SIG-M5 (cell line): ENCODE data around the gene CHST5.

ENCODE experiments used
- DNase-seq: peaks from one replicate; lab custom pipeline; 2025; lab: John Stamatoyannopoulos, UW

Gene CHST5

DNA sequence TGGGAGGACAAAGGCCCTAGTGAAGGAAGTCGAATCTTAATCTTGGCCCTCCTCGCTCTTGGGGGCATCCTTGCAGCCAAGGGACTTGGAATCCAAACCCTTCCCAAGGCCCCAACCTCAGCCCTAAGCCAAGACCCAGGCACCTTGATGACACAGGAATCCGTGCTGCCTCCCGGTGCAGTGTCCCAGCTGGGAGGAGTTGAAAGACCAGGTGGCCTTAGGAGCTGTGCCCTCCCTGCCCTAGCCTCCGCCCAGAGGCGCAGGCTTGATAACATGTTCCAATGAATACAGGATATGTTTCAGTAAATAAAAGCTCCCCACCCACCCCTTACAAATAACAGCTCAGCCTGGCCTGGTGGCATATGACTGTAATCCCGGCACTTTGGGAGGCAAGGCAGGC lies at the start of gene CHST5:
CHST5 (minus strand) TSS at position 208 of the 400 bp plus-strand sequence. CDS start 5,724 bp downstream, outside the sequence.
- DNase-seq: no peak

DNA sequence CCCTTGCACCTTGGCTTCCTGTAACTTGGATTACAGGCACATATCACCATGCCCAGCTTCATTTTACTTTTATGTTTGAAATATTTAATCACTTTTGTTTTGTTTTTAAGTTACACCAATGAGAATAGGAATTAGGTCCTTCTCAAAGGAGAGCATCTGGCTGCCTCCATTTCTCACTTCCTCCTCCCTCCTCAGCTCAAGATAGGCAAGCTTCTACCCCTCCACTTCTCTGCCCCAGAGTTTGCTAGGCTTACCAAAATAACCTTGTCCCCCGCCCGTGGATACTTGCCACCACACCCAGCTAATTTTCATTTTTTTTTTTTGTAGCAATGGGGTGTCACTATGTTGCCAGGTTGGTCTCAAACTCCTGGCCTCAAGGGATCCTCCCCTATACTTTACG lies 48.2 kb upstream of the CHST5 start:
- no peak for DNase-seq

DNA sequence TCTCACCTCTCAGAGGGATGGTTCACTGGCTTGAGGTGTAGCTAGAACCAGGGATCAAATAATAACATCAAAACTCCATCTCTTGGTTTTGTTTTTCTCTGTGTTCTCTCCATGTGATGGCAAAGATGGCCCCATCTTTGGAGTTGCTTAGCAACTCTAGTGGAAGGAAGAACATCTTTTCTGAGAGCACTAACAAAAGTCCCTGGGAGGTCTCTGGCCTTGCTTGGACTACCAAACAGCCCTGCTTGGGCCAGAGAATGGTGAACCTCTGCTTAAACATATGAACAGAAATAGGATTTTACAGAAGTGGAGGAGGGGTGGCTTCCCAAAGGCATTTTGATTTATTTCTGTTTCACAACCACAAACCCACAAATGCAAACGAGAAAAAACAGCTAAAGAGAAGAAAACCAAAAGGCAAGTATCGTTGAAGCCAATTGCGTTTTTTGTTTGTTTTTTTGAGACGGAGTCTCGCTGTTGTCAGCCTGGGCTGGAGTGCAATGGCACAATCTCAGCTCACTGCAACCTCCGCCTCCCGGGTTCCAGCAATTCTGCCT lies 43.5 kb upstream of the CHST5 start:
- DNase-seq: no peak

DNA sequence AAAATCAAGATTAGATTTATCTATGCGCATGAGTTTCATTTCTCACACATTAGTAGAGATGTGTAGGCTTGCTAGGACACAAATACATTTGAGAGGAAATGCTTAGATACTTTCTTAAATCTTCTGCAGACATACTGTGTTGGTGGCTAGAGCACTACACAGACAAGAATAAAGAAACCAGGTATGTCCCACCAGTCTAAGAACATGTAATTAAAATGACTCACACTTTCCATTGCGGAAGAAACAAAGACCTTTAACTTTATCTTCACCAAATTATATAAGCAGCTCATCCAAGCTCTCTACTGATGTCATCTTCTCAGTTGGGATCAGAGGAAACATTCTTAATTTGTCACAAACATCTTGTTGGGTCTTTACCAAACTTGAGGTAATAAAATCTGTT lies 42.8 kb upstream of the CHST5 start:
- DNase-seq: no peak

DNA sequence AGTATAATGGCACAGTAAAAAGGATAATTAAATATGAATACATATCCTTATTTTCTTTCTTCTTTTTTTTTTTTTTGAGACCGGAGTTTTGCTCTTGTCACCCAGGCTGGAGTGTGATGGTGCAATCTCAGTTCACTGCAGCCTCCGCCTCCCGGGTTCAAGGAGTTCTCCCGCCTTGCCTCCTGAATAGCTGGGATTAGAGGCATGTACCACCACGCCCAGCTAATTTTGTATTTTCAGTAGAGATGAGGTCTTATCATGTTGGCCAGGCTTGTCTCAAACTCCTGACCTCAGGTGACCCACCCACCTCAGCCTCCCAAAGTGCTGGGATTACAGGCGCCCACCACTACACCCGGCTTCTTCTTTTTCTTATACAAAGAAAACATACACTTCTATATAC lies 42.3 kb upstream of the CHST5 start:
- no peak for DNase-seq

DNA sequence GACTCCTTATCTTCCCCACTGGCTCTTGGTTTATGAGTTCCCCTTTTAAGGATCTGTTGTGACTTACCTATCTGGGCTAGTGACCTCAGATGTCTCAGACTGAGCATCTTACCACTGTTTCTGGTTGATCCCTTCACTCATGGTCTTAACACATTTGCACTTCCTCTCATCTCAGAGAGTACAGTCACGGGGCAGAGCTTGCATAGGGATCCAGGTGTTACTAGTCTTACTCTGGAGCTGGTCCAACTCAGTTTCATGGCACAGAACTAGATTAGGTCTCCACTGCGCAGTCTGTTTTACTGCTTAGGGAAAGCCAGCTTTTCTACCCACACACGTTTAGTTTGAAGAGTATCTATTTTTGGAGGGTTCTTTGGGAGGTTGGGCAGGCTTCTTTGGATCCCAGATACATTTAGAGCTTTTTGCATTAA lies 40.5 kb upstream of the CHST5 start:
- no peak for DNase-seq

DNA sequence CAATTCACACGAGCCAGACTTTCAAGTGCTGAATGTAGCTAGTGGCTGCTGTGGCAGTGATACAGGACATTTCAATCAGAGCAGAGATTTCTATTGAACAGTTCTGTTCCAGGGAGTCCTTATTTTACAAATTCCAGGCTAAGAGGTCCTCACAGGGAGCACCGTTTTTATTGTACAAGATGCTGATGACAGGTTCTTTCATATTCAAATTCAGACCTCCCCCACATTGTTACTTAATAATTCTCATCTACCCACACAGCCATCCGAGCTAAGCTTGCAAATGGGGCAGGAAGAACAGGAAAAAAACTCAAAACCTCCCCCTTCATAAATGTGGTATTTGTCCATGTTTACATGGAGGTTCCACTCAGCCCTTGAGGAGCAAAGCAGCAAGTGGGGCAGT lies 40.0 kb upstream of the CHST5 start:
- no peak for DNase-seq

DNA sequence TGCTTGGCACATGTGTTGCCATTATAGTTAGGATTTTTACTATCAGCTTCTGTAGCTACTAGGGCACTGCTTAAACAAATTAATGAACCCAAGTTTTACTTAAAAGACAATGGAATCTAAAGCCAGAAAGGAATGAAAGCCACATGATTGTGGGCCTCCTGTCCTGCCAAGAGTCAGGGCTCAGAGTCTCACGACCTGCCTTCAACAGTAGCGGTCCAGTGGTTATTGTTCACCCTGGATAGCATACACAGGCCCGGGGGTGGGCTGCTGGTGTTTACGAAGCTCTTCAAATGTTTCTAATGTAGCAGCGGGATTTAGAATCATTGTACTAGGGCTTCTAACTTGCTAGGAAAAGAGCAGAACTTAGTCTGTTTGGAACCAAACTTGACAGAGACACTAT lies 38.0 kb upstream of the CHST5 start:
- DNase-seq: no peak

DNA sequence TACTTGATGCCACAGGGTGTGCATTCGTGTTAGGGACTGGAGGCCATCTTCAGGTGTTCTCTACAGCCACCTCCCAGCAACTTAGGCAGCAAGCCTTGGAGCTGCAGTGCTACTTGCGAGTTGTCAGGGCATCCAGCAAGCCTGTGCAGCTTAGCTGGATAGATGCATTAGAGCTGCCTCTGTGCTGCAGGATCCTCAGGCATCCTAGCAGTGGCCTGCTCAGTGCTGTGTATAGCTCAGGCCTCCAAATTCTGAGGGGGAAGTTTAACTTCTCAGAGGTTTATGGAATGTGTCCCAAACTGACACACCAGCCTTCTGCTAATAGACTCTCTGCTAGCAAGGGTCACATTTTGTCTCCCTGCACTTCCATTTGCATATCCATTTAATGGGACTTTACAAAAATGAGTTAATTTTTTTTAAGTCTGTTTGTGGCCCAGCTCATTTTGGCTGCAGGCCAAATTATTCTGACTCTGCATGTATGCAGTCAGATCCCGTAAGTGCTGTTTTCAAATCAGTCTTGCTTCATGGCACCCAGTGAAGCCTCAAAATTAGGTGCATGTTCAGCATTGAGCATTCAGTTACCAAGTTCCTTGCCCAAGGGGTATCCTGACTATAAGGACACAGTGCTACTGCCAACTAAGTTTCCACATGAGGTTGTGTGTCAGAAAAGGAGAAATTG lies 37.1 kb upstream of the CHST5 start:
- no peak for DNase-seq

DNA sequence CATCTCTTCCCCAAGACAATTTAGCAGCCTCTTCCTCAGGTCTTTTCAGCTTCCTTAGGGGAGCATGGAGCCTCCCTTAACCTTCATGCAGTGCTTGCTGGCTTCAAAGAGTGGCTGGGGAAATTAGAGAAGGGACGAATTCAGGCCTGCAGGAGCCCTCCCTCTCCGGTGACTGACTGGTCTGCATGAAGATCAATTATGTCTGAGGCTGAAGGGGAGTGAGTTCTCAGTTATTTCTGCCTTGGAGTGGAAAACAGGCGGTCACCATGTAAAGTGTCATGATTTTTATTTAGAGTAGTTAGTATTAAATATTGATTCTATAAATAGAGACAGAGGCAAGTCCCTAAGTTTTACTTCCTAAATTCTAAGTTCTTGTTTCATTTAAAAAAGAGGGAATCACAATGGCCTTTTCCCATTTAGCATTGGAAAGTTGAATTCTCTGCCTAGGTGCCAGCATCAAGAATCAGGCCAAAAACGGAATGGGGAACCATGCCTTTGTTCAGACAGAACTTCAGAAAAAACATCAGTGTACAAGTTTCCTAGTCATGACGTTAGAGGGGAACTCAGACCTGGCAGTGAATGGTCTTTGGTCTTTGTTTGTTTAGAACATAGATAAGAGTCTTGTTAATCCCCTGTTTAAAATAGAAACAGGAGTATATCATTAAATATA lies 34.6 kb upstream of the CHST5 start:
- DNase-seq: no peak

DNA sequence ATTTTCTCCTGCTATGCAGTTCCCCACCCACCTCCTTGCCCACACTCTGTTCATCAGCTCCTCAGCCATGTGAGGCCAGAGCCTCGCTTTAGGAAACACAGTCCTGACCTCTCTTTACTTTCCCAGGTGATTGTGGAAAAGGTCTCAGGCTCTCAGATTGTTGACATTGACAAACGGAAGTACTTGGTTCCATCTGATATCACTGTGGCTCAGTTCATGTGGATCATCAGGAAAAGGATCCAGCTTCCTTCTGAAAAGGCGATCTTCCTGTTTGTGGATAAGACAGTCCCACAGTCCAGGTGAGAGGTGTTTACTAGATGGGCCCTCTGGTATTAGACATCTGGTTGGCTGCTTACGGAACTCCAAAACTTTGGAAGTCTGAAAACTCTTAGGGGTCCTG lies 32.0 kb upstream of the CHST5 start:
- no peak for DNase-seq

DNA sequence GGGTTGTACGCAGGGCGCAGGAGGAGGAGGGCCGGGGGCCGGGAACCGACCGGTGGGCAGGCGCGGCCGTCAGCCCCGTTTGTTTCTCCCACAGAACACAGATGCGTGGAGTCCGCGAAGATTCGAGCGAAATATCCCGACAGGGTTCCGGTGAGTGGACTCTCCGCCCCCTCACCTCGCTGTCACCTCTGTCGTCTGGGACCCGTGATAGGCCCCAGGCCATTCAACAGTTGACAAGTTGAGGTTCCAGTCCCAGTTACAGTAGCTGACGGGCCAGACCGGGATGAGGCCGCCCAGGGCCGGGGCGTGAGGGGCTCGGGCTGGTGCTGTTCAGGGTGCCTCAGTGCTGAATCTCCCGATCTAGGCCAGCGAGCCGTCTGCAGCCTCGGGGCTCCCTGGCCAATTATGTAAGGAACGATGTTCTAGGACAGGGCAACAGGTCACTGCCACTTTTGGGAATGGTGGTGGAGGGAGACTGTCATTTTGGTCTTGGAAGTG lies 30.9 kb upstream of the CHST5 start:
- DNase-seq: no peak

DNA sequence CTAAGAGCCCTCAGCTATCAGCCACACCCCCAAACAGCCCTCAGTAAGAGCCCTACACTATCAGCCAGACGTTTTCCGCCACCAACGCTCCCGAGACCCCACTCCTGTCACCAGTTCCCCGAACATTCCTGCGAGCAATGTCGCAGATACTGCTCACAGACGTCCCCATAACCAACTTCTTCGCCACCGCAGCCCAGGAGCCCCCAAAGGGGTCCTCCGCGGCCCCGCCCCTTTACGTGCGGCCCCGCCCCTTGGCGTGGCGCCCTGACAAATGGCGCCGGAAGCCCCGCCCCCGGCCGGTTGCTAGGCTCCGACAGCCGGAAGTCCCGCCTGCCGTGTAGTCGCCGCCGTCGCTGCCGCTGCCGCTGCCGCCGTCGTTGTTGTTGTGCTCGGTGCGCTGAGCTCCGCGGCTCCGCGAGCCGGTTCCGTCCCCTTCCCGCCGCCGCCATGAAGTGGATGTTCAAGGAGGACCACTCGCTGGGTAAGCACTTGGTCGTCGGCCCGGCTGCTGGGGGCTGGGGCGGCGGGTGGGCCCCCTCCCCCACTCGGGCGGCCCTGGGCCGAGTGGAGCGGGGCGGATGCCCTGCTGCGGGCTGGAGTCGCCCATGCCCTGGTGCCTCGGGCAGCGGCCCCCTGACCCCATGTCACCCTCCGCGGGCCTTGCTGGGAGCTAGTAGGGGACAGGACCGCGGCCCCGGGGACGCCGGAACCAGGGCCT lies 30.3 kb upstream of the CHST5 start, which contains the start of gene GABARAPL2:
GABARAPL2 (plus strand) TSS at position 340 of the 718 bp plus-strand sequence; CDS start at position 448, 108 bp downstream.
- DNase-seq: no peak

DNA sequence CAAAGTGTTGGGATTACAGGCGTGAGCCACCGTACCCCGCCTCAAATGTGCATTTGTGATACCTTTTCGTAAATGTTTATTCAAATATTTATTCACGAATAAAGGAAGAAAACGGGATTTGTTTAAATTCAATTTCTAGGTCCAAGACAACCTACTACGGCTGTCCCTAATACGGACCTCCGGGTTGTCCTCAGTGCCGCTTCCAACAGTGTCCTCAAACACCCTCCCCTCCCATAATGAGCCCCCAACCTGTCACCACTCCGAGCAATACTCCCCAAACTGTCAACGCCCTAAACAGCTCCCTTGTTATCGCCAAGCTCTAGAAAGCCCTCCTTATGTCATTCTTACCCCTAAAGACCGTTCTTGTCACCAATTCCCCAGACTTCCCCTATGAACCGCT lies 29.7 kb upstream of the CHST5 start:
- DNase-seq: peak; percentile 44

DNA sequence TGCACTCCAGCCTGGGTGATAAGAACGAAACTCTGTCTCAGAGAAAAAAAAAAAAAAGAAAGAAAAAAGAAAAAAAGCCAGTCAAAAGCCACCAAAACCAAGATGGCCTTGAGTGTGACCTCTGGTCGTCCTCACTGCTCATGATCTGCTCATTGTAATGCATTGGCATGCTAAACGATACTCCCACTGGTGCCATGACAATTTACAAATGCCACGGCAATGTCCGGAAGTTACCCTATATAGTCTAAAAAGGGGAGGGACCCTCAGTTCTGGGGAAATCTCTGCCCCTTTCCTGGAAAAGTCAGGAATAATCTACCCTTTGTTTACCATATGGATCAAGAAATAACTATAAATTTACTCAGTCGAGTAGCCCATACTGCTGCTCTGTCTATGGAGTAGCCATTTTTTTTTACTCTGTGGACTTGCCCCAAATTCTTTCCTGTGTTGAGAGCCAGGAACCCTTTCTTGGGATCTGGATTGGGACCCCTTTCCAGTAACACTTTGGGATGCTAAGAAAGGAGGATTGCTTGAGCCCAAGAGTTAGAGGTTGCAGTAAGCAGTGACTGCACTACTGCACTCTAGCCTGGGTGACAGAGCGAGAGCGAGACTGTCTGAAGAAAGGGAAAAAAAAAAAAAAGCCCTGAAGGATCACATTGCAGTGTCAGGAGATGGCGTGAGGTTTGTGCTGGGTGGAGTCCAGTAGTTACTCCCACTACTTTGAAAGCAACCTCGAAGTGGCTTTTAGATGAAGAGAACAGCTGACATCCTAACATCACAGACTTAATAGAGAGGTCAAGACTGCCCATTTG lies 23.9 kb upstream of the CHST5 start:
- no peak for DNase-seq

DNA sequence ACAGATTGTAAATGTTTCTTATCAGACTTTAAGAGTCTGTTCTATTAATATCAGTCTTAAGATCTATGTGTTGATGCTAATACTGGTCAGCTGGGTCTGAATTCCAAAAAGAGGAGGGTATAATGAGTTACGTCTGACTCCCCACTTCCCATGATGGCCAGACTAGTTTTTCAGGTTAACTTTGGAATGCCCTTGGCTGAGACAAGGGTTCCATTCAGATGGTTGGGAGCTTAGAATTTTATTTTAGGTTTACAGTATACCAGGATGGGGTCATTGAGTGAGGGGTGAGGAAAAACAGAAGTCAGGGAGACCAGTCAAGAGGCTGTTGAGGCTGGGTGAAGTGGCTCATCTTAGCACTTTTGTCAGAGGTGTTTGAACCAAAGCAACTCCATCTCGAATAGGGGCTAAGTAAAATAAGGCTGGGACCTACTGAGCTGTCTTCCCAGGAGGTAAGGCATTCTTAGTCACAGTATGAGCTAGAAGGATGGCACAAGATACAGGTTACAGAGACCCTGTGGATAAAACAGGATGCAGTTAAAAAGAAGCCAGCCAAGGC lies 23.0 kb upstream of the CHST5 start:
- no peak for DNase-seq

DNA sequence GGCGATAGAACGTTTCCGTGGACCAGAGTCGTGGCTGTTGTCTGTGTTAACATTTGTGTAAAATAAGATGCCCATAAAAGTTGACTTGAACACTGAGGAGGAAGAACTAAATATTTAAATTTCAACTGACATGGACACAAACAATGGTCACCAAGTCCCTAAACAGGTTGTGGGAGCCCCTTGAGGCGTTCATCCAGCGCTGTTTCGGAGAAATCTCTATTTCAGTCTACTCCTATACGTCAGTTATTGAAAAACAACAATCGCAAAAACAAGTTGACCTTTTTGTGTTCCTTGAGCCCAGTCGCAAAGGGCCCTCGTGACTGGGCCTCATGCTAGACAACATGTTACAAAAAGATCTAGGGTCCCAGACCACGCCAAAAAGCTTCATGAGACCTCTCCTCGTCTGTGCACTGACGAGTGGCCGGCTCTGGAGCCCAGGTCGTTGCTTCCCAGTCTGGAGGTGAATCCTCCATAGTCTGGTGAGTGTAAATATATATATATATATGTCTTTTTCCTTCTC lies 20.6 kb upstream of the CHST5 start:
- no peak for DNase-seq

DNA sequence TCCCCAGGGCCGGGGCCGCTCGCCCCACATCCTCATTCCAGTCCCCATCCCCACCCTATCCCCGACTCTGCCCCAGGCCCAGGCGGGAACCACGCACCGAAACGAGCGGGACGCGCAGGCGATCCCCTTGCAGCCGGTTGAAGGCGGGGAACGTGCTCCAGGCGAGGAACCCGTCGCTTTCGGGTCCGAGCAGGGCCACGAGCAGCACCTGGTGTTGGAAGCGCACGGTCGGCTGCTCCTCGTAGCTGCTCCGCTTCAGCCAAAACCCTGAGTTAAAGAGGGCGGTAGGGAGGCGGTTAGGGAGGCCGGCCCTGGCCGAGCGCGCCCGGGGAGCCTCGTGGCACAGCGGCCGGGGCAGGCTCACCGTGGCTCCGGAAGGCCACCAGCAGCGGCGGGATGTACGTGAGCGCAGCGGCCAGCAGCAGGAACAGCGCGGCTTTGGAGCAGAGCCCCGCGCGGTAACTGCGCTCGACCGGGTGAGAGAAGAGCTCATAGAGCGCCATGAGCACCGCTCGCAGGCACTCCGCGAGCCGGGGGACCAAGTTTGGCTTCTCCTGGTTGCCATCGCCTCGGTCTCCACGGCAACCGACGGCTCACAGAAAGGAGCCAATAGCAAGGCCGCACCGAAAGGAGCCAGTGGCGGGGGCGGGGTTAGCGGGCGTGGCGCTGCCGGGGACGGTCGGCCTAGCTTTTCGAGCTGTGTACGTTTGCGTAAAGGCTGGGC lies 20.0 kb upstream of the CHST5 start, which contains the start of gene TMEM231:
TMEM231 (minus strand) TSS at position 546 of the 724 bp plus-strand sequence; CDS start at position 503, 43 bp downstream.
- peak; percentile 60 for DNase-seq

DNA sequence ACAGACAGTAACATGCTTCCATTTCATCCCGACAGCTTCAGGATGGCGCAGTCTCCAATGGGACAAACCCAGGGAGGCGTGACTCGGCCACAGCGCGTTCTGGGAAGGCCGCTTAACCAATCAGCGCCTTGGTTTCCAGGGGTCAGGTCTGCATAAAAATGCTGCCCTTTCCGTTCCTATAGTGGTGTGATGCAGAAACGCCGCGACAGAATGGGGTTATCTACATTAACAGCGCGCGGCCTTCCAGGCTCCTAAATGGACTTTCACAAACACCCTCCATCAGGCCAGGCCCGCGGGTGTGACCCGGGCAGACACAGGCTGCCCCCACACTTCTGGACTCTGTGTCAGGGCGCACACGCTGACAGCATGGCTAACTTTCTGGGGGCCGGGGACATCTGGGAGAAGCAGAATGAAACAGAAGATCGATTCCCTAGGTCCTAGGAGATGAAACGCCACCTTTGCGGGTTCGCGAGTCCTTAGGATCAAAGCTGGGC lies 19.4 kb upstream of the CHST5 start:
- no peak for DNase-seq

DNA sequence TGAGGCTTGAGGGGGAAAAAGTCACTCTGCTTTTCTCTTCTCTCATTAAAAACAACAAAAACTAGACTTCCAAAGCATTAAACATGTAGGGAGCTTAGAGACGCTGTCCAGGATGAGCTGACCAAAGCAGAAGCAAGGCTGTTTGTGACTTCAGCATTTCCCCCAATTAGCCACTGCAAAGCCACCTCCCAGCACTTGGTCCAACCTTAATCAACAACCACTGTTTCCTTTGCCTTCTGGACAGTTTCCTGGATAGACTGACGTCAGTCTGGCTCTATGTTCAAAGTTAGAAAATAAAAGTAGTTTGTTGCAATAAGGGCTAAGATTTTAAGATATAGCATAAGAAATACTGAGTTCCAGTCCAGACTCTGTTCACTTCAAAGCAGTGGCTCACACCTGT lies 17.0 kb upstream of the CHST5 start:
- no peak for DNase-seq
